RCC 7860 (cell line): Measurements from ENCODE around the gene SNAP91.
"Not testable (repeated sequence)": the region's sequence is repeated elsewhere in the genome, so short reads cannot be mapped to it uniquely, and the experiment has no call there.

Experiments used
- DNase-seq: peaks from one replicate; pipeline ENCODE4 v3.0.0-alpha.2; 2015; ENCODE audit warnings: low spot score
- FAIRE-seq: peaks from 2 replicates; lab custom pipeline; 2012; peaks lifted over from hg19 to GRCh38; lab: Jason Lieb, UNC

Gene SNAP91

DNA sequence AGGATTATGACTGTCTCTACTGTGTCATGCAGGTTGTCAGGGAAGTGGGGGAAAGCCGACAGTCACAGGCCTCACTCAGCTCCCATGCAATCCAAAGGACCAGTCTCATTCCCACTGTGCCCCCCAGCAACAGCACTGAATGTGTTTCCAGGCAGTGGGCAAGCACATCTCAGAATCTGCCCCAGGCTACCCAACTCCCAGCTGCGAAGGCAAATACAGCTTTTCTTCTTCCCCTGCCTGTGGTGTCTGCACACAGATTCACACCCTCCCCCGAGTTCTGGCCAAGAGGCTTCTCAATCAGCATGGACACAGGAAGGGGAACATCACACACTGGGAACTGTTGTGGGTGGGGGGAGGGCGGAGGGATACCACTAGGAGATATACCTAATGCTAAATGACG is 75.3 kb downstream of the SNAP91 start:
- no peak for FAIRE-seq
- DNase-seq, result no peak

DNA sequence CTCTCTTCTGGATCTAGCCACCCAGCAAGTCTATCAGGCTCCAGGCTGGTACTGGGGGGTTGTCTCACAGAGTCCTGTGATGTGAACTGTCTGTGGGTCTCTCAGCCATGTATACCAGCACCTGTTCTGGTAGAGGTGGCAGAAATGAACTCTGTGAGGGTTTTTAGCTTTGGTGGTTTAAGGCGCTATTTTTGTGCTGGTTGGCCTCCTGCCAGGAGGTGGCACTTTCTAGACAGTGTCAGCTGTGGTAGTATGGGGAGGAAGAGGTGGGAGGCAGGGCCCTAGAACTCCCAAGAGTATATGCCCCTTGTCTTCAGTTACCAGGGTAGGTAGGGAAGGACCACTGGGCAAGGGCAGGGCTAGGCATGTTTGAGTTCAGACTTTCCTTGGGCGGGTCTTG is 75.8 kb downstream of the SNAP91 start:
- DNase-seq, result no peak
- FAIRE-seq, result no peak

DNA sequence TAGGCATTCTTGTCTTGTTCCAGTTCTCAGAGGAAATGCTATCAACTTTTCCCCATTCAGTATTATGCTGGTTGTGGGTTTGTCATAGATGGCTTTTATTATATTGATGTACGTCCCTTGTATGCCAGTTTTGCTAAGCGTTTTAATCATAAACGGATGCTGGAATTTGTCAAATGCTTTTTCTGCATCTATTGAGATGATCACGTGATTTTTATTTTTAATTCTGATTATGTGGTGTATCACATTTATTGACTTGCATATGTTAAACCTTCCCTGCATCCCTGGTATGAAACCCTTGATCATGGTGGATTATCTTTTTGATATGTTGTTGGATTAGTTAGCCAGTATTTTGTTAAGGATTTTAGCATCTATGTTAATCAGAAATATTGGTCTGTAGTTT is 79.0 kb downstream of the SNAP91 start:
- not testable (repeated sequence) for DNase-seq

DNA sequence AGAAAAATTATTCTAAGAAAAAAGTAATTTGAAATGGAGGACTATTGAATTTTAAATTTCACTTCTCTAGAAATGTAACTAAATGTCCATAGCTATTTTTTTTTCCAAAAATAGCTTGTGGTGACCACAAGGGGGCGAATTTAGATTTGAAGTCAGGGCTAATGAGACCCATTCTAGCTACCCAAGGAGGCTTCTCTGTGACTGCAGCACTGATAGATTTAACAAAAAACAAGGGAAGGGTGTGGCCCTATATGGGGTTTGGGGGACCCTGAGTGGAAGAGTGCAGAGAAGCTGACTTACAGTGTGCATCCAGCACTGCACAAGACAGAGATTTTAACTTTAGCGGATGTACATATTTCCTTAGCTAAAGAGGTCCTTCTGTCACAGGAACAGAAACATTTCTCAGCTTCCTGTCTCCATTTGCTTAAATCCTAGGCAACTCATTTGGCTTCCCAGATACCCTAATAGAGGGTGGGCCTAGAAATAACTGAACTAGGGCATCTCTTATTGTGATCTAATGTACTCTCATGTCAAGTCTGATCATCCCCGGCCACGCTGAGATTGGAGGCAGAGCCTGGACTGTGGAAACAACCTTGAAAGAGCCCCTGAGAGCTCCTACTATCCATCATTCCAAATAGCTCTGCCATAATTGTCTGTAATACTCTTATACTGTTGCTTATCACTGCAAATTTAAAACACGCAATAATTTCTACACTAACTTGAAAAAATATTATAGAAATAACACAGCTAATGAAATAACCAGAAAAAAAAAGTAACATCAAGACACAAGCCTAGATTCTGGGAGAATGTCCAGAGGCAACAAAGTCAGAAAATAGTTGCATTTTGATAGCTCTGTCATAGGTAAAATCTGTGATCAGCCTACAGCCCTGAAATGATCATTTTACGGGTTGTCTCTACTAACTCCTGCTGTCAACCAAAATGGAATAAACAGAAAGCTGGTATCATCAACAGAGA is 93.6 kb downstream of the SNAP91 start:
- FAIRE-seq (peak; percentile 40), DNase-seq (peak; percentile 10)

More for the DNA sequence above, 79.0 kb downstream of the SNAP91 start:
- FAIRE-seq, result not testable (repeated sequence)

DNA sequence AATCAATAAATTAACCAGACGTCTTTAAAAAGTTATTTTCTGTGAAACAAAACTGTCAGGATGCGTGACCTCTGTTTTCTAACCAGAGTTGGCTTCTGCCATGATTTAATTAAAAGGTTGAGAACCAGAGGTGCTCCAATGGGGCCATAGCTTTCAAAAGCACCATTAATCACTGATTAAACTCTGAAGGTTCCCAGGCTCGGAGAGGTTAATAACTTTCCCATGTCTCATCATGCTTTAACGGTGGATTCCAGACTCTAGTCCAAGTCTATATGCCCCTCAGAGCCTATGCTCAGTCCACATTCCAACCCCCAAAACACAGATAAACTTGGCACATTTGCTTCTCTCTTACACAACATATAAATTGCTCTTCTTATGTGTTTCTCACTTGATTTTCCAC is 95.5 kb downstream of the SNAP91 start:
- DNase-seq, result no peak
- FAIRE-seq, result no peak

DNA sequence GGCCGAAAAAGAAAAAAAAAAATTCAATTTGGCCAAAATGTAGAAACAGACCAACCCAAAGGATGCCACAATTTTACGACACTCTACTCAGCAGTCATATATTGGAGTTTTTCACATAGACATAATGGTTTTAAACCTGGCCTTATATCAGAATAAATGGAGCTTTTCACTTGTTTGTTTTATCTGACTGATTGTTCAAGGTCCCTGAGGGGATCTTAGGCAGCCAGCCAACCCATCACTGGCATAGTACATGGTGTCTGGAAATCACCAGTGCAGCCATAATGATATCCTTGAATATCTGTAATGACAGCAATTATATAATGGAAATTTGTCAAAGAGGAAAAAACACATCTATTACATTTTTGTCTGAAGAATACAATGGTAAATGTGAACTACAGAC is 99.7 kb downstream of the SNAP91 start:
- FAIRE-seq (no peak), DNase-seq (no peak)

DNA sequence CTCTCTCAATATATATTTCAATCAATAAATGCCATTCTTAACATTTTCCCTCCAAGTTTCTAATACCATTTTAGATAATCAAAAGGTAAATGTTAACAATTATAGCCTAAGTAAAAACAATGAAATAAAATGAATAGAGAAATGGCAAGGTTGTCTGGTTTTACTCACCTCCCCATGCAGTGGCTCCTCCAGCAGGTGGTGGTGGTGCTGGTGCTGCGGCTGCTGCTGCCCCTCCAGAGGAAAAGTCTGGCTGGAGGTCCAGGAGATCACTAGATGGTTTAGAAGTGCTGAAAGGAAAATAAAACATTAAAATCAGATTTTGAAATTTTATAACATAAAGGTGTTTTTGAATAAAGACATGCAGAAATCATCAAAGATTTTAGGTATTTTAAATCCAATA is 103.4 kb downstream of the SNAP91 start:
- FAIRE-seq (no peak), DNase-seq (no peak)

DNA sequence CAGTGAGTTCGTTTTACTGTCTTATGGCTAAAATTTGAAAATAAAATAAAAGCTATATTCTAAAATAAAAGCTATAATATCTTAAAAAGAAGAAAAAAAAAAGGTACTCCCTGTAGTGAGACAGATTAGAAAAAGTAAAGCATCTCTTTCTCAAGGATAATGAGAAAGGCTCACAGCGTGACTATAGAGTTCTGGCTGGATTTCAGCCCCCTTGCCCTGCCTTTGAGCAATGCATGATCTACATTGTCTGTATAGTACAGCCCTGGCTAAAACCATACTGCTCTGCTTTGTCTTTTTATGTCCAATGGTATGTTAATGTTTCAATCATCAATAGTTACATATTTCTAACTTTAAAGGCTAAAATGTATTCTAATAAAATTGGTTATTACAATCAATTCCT is 105.3 kb downstream of the SNAP91 start:
- FAIRE-seq (no peak), DNase-seq (no peak)

DNA sequence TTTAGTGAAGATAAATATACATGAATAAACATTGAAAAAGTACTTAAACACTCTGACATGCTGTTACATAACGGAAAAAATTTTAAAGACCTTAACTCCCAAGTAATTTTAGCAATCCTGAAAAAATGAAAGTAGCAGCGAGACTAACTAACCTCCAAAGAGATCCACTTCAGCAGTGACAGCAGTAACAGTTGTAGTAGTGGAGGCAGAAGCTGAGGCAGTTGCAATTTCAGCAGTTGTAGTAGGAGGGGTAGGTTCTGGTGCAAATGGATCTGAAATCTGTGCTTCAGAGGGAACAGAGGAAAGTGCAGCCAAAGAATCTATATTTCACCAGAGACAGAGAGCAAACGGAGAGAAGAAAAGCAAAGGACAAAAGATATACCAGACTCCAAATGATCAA is 107.8 kb downstream of the SNAP91 start:
- FAIRE-seq, result no peak
- no peak for DNase-seq

DNA sequence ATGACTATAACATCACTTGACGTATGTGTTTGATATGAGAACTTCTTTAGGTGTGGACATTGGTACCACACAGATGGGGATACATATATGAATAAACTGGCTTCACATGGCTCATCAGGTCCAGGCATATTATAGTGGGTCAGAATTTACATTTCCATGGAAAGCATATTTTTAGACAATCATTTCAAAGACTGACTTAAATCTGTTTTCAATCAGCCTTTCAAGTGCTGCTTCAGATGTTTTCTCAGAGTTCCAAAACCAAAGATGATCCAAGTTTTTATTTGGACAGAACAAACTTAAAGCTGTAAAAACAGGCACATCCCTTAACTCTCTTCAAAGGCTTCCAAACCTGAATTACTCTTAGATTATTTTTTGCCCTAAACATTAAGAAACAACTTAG is 108.4 kb downstream of the SNAP91 start:
- FAIRE-seq (no peak), DNase-seq (no peak)

DNA sequence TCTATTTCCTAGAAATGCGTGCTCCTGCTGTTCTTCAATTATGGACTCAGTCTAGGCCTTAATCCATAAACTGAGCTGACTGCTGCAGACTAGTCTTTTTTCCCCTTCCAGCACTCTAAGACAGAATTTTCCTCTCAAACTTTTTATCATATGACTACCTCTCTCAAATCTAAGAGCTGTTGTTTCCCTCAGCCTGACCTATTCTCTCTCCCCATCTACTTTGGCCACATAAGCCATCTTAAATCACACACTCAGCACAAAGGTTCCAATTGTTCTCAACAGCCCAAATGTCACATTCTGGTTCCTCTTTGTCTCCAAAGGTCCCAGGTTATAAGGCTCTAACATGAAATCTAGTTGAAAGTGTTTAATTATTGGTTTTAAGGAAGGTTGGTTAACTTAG is 111.4 kb downstream of the SNAP91 start:
- FAIRE-seq (no peak), DNase-seq (no peak)

DNA sequence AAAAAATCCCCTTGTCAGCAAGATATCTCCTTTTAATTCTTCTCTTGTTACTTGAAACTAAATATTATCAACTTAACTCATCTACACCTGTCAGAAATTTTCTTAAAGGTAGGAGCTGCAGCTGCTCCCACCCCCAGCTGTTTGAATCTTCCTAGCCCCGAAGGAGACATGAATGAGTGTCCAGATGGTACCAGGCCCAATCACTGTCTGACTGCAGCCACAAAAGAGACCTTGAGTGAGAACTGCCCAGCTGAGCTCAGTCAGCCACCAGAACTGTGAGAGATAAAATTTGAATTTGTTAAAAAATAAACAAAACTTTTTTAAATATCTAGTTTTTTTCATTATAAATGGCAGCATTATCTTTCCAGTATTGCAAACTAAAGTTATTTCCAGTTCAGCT is 111.8 kb downstream of the SNAP91 start:
- no peak for DNase-seq
- no peak for FAIRE-seq

DNA sequence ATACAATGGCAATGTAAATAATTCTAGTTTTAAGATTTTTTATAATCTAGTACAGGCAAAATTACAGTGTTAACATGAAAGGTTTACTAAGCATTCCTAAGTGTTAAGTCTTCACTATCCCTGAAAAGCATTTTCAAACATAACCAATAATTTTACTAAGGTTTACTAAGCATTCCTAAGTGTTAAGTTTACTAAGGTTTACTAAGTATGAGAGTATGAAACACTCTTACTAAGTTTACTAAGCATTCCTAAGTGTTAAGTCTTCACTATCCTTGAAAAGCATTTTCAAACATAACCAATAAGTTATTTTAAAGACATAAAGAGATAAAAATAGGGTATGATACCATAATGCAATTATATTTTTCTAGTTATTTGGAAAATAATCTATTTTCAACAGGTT is 114.0 kb downstream of the SNAP91 start:
- DNase-seq (no peak), FAIRE-seq (no peak)

DNA sequence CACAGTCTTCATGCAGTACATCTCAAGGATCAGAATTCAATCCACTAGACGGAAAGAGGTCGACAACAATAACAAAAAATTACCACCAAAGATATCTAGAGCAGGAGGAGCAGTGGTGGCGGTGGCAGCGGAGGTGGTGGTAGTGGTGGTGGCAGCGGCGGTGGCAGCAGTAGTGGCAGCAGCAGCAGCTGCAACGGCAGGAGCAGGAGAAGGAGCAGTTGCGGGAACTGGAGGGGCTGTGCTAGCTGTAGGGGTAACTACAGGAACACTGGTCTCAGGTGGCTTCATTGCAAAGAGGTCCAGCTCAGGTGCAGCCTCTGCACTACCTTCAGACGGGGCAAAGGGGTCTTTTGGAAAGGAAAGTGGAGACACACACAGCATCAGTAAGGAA is 115.5 kb downstream of the SNAP91 start:
- DNase-seq, result no peak
- FAIRE-seq, result no peak

DNA sequence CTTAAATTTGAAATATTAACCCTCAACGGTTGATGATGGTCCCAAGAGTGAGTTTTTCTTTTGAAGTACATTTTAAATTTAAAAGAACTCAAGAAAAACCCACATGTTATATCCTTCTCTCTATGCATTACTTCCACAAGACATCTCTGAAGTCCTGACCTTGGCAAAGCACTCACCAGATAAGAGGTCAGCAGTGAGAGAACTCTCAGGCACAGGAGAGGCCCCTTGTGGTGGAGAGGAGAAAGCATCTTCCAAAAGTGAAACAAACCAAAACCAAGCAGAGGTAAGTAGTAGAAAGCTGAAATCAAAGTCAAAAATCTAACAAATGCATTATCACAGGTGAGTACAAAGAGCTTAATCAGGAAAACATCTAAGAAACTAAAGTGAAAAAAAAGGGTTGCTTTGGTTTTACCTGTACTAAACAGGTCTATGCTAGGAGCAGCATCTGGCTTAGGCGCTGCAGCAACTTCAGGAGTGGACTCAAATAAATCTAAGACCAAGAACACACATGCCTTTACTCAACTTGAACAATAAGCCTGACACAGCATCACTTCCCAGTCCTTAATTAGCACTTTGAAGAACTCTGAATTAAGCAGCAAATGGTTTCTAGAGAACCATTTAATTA is 116.0 kb downstream of the SNAP91 start:
- DNase-seq (peak; percentile 6), FAIRE-seq (no peak)

DNA sequence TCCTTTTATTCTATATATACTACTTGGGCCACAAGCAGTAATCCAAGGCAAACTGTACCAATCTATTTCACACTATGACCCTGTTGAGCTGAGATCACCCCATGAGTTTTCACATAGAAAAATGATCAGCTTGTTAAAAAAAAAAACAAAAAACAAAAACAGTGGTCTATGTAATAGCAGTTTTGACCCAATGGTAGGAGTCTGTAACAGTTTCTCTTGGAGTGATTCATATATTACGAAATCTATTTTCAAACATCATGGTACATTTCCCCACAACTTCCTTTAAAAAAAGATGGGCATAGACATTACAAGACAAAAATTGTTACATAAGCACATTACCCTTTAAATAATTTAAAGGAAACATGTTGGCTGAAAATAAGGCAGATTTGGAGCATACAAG is 118.5 kb downstream of the SNAP91 start:
- FAIRE-seq (no peak), DNase-seq (no peak)

DNA sequence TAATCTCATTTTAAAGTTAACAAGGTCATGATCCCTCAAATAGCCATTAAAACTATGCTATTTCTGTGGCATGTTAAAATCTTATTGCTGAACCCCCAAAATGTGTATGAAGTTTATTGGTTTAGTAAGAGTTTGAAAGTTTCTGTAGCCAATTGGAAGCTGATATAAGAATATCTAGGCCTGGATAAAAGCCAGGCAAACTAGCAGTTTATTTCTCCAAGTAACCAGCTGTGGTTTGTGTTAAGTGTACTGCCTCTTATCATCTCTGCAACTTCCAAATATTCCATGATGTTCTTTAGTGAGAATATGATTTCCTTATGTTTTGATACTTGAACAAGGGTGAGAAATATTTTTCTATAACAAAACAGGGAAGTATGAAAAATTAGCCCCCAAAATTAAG is 119.8 kb downstream of the SNAP91 start:
- DNase-seq, result no peak
- no peak for FAIRE-seq

DNA sequence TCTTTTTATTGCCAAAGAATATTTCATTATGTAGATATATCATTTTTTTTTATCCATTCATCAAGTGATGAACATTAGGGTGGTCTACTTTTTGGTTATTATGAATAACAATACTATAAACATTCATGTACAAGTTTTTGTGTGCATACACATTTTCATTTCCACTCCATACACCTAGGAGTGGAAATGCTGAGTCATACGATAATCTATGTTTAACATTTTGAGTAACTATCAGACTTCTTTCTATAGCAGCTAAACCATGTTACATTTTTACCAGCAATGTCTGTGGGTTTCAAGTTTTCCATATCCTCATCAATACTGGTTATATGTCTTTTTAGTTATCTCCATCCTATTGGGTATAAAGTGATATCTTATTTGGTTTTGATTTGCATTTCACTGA is 130.8 kb downstream of the SNAP91 start:
- FAIRE-seq, result no peak
- no peak for DNase-seq

DNA sequence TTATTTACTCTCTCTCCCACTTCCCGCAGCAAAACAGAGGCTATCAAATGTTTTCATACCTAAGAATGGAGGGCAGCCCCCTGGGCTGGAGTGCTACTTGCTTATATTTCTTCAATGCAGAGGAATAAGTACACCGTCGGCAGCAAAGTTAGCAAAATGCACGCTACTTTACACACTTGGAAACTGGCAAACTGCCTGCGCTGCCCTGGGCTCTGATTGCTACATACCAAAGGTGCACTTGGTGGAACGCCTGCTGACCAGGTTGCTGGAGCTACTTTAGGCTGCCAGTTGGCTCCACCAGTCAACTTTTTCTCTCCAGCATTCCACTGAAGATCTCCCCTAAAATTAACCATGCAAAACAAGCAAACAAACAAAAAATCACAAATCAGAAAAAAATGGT is 134.1 kb downstream of the SNAP91 start:
- DNase-seq, result no peak
- FAIRE-seq, result no peak

DNA sequence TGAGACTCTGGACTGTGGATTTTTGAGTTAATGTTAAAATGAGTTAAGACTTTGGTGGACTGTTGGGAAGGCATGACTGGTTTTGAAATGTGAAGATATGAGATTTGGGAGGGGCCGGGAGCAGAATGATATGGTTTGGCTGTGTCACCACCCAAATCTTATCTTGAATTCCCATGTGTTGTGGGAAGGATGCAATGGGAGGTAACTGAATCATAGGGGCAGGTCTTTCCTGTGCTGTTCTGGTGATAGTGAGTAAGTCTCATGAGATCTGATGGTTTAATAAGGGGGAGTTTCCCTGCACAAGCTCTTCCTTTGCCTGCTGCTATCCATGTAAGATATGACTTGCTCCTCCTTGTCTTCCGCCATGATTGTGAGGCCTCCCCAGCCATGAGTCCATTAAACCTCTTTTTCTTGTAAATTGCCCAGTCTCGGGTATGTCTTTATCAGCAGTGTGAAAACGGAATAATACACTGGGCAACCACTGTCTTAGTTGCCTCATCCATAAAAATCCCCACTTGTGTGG is 137.2 kb downstream of the SNAP91 start:
- DNase-seq, FAIRE-seq: not testable (repeated sequence)

DNA sequence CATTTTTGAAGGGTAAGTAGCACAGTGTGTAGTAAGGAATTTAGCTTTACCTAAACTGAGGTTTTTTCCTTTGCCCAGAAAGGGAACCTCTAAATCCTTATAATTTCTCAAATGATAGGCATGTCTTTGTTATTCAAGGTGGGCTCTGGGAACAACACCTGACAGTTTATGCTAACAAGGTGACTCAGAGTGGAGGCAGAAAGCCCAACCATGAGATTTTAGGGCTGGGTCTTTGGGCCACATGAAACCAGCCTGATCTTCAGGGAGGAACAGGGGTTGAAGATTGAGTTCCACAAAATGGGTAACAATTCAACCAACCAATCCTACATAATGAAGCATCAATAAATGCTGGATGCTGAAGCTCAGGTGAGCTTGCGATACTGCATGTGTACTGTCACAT is 149.9 kb downstream of the SNAP91 start:
- DNase-seq (no peak), FAIRE-seq (no peak)

DNA sequence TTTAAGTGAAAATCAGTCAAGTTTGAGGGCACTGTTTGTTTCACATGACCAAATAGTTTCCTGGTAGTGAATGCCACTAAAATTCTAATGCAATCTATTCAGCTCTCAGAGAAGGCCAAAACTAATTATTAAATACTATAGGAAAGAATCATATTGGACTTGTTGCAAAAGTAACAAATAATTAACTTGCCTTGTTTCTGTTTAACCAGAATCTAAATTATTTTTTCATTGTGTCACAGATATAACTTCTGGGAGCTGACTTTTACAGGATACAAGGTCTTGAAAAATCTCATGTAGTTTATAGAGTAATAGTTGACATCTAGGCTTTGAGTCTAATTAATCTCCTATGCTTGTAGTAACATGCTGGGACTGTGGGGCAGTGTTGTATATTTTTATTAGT is 152.0 kb downstream of the SNAP91 start:
- DNase-seq (no peak), FAIRE-seq (no peak)
